Activated CD8-positive, alpha-beta memory T cell treated with anti-CD3 and anti-CD28 coated beads for 4 hours (primary cell): Measurements from ENCODE around the gene XAGE5.
"Not testable (repeated sequence)": the region's sequence is repeated elsewhere in the genome, so short reads cannot be mapped to it uniquely, and the experiment has no call there.

Experiments used
- DNase-seq, 2 donors: peaks; one replicate each; pipeline ENCODE4 v3.0.0-alpha.2; 2020; ENCODE audit warnings: low read depth in 2 of 2

XAGE5 gene

DNA sequence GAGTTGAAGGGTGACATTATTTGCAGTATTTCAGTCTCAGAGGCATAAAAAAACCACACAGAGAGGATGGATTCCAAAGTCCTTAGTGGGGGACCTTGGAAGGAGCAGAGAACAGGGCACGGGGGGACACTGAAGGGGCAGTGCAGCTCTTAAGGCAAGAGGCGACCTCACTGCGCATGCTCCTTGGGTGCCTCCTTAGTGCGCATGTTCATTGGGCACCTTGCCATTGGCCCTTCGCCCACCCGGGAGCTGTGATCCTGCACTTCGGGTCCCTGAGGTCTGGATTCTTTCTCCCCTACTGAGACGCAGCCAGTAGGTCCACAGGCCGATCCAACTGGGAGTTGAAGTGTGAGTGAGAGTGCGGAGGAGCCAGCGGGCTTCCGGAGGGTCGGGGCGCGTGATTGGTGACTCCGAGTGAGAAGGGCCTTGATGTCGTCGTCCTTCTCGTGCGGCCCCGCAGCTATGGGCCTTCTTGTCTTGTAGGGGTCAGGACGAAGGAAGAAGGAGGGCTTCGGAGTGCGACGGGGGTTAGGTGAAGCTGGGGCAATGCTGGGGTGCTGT, at the start of gene XAGE5:
XAGE5 (plus strand) TSS at position 223 of the 561 bp plus-strand sequence. CDS start 1,280 bp downstream, outside the sequence.
- DNase-seq: no peak

DNA sequence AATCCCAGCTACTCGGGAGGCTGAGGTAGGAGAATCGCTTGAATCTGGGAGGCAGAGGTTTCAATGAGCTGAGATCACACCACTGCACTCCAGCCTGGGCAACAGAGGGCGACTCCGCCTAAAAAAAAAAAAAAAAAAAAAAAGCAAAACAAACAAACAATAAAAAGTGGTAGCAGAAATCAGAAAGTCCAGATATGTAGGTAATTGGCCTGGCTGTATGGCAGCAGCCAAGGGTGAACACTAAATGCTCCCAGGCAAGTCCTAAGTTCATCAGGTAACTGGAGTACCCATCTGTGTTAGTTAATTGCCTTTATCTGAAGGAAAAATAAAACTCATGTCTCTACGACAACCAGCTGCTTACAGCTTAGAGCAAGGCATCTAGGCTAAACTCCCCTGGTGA, 45.1 kb upstream of the XAGE5 start:
- not testable (repeated sequence) for DNase-seq

GRCh38 chrX:52773504-52773903, 37.6 kb upstream of the XAGE5 start:
- DNase-seq: not testable (repeated sequence)

- not testable (repeated sequence) for DNase-seq
These were observed 13.8 kb upstream of the XAGE5 start, which contains the start of gene SPANXN5 for GRCh38 chrX:52797327-52797726. Gene SPANXN5 (minus strand): TSS chrX:52797427. CDS start chrX:52797348, 79 bp downstream.

- not testable (repeated sequence) for DNase-seq
These were observed 6.2 kb upstream of the XAGE5 start for GRCh38 chrX:52804876-52805275.

DNA sequence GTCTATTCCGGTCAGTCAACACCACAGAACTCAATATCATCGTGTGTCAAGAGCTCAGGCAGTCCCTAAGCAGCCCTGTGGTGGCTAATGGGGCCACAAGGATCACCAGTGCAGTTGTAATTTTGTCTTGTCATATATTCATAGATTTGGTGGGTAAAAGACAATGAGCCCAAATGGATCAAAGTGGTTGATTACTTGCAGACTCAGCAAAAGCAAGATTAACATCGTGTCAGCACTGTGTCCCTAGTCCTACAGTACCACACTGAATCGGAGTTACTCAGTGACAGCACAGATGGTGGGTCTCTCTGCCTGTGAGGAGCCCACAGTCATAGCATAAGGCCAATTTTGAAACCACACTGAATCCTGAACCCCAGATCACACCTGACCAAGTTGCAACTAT, 8.7 kb downstream of the XAGE5 start:
- no peak for DNase-seq

DNA sequence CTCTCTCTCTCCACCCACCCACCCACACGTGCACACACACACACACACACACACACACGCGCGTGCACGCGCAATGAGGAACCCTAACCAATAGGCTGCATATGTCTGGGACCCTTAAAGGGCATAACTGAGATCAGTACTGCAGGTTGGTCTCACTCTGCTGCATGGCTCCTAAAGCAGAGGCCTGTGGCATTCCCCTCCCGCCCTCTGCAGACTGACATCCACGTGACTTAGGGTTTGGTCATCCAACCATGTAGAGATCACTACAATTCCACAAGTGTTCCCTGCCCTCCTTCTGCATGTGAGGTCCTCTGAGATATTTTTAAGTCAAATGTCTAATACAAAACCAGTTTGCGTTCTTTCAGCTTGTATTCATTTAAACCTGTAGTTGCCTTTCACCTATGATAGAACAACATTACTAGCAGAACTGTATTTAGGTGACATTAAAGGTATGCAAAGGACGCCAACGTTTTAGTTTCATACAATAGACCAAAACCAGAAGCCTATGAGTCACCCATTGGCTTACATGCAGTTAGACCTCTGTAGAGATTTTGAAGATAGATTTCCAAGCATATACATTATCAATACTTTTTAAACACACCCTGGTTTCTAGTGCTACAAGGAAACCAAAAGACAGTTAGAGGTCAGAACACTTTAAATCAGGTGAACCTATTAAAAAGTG, 10.1 kb downstream of the XAGE5 start:
- no peak for DNase-seq

DNA sequence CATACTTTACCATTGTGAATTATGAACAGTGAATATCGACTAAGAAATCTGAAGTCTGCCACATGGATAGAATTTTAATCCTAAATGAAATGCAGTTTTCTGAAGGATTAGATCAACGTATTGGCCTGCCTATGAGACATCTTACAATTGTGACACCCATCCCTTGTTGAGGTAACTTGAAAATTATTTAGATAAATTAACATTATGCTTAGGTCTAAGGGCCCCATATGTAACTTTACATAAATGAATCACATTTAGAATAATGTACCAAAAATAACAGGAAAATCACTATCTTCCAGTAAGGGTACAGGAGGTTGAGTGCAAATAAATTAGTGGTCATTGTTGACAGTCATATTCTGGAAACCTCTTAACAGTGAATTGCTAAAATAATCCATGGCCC, 13.5 kb downstream of the XAGE5 start:
- DNase-seq: no peak

- DNase-seq: no peak
These were observed 19.5 kb downstream of the XAGE5 start for GRCh38 chrX:52830551-52830950.

- DNase-seq: no peak
These were observed 28.1 kb downstream of the XAGE5 start for GRCh38 chrX:52839137-52839536.

DNA sequence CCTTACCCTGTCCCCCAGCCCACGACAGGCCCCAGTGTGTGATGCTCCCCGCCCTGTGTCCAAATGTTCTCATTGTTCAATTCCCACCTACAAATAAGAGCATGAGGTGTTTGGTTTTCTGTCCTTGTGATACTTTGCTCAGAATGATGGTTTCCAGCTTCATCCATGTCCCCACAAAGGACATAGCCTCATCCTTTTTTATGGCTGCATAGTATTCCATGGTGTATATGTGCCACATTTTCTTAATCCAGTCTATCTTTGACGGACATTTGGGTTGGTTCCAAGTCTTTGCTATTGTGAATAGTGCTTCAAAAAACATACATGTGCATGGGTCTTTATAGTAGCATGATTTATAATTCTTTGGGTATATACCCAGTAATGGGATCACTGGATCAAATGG, 32.5 kb downstream of the XAGE5 start:
- DNase-seq: not testable (repeated sequence)

DNA sequence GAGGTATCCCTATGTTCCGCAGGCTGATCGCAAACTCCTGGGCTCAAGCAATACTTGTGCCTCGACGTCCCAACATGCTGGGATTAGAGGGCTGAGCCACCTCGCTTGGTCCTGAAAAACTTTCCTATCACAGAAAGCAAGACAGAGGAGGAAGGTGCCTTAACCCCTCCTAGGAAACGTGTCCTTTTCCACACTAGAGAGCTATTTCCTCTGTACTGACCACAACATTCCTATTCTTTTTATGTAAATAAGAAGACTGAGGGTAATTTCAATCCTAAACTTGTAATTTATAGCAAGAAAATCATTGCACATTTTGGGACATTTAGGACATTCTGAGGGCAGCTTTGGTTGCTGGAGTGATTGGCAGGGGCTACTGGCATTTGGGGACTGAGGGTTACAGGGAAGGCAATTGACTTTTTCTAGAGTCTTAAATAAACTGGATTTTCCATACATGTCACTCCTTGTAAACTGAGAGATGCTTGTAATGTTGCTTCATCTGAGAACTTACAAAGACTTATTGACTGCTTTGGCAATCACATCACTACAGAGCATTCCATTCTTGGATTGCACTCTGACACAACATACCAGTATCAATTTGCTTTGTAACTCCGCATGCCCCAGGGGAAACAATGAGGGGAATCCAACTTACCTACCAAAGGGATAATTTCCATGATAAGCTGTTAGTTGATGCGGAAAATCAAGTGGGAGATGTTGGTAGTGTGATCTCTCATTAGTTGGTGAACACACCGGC, 41.2 kb downstream of the XAGE5 start:
- no peak for DNase-seq

DNA sequence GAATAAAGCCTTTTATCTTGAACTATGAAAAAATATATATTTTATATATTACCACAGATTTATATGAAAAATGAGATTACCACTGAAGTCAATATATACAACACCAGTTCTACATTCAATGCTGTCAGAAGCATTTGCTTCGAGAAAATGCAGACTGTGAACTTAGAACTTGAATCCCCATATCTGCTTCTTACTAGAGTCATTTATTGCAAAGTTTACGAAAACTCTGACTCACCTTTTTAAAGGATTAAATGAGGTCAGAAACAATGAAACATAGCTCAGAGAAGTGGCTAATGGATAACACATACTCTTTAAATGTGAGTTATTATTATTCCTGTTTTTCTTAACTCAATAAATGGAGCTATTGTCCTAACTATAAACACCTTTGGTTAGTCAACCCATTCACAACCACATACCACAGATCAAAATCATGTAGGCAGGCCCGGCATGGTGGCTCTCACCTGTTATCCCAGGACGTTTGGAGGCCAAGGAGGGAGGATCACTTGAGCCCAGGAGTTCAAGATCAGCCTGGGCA, 46.0 kb downstream of the XAGE5 start:
- DNase-seq: not testable (repeated sequence)

GRCh38 chrX:52865343-52865998, 54.4 kb downstream of the XAGE5 start:
- DNase-seq: no peak
